GM12878 (cell line): ENCODE results near the gene FGF12. TPM values are rescaled to one million over a fixed set of nuclear protein-coding genes. Genes with fewer than 3 reads are reported as not detected.

ENCODE experiments used
- ATAC-seq: fragments of 200-7000 bp; cut with Tn5 transposase; 3 replicates; pipeline ENCODE4 v1.9.1; 2020; ENCODE audit warnings: mild to moderate bottlenecking, moderate library complexity
- BruUV-seq: library from RNA; stranded (reverse); fragments of 400-500 nt; replicated peaks from 2 replicates; lab custom pipeline; 2021; lab: Mats Ljungman, UMichigan
- CTCF ChIA-PET: fragments of 300-600 bp; sonication (Branson Sonifier 250); formaldehyde crosslinking; extraction: SDS; loops from one replicate; lab custom pipeline; 2021; ENCODE audit warnings: inconsistent platforms; lab: Yijun Ruan, JAX
- POLR2A ChIA-PET: fragments of 350-600 bp; formaldehyde crosslinking; extraction: SDS; loops from one replicate; lab custom pipeline; 2021; ENCODE audit warnings: inconsistent platforms; lab: Charles Lee
- RAD21 ChIA-PET: fragments of 300-600 bp; sonication (Branson Sonifier 250); formaldehyde crosslinking; loops from one replicate; lab custom pipeline; 2023; ENCODE audit warnings: antibody characterized with exemption; ENCODE audit not compliant: unreplicated experiment; lab: Charles Lee
- SMC1A ChIA-PET: fragments of 300-600 bp; sonication (Branson Sonifier 250); formaldehyde crosslinking; loops from one replicate; lab custom pipeline; 2023; ENCODE audit not compliant: unreplicated experiment, uncharacterized antibody; lab: Charles Lee
- DNase-seq: peaks from one replicate; pipeline ENCODE4 v3.0.0-alpha.2; 2011; ENCODE audit warnings: low read depth, low spot score
- FAIRE-seq: peaks from 3 replicates; lab custom pipeline; 2011; peaks lifted over from hg19 to GRCh38; lab: Jason Lieb, UNC
- H2AFZ ChIP-seq: 2 replicates; pipeline ENCODE4 v1.6.0; 2011; ENCODE audit warnings: low read depth, low read length, control low read depth; ENCODE audit not compliant: control insufficient read depth
- H3K27ac ChIP-seq: 2 replicates; pipeline ENCODE4 v1.5.1; 2011; ENCODE audit warnings: control low read depth; ENCODE audit not compliant: control insufficient read depth, insufficient read depth
- H3K27me3 ChIP-seq, 2 experiments: replicated peaks in 1 of 2; 2 replicates each; pipeline versions ENCODE4 v1.6.0 to v1.6.1; 2011; ENCODE audit warnings: low read length in 1 of 2; ENCODE audit not compliant: control insufficient read depth in 2 of 2, insufficient read depth in 2 of 2
- H3K36me3 ChIP-seq, 2 experiments: 2 replicates each; pipeline ENCODE4 v1.5.1; 2011; ENCODE audit warnings: low read length in 1 of 2; ENCODE audit not compliant: control insufficient read depth in 2 of 2, insufficient read depth in 2 of 2
- H3K4me1 ChIP-seq: 2 replicates; pipeline ENCODE4 v1.6.1; 2011; ENCODE audit warnings: mild to moderate bottlenecking, low read length, moderate library complexity, mixed read lengths; ENCODE audit not compliant: control insufficient read depth, insufficient read depth
- H3K4me2 ChIP-seq: 2 replicates; pipeline ENCODE4 v1.6.0; 2011; ENCODE audit warnings: control low read depth; ENCODE audit not compliant: control insufficient read depth, insufficient read depth
- H3K4me3 ChIP-seq: fragments of 200-600 bp; sonication (generic); 2 replicates; pipeline ENCODE4 v1.5.1; 2016
- H3K79me2 ChIP-seq: 2 replicates; pipeline ENCODE4 v1.6.0; 2011; ENCODE audit warnings: low read length; ENCODE audit not compliant: control insufficient read depth, insufficient read depth
- H3K9ac ChIP-seq: 2 replicates; pipeline ENCODE4 v1.8.0; 2011; ENCODE audit warnings: low read length, control low read depth, mixed read lengths; ENCODE audit not compliant: control insufficient read depth, insufficient read depth
- H3K9me3 ChIP-seq: replicated peaks from 3 replicates; pipeline ENCODE4 v1.5.1; 2011; ENCODE audit warnings: mild to moderate bottlenecking, low read length; ENCODE audit not compliant: control insufficient read depth, insufficient read depth
- H4K20me1 ChIP-seq: 2 replicates; pipeline ENCODE4 v1.6.0; 2011; ENCODE audit not compliant: control insufficient read depth, insufficient read depth
- BHLHE40 ChIP-seq, 2 experiments: fragments of 450-650 bp in 1 of 2; IDR thresholded peaks; 2 replicates each; pipeline ENCODE4 v1.6.1; 2011 to 2017; ENCODE audit warnings: low read depth in 2 of 2, borderline replicate concordance in 1 of 2, improper control_type of control experiment in 1 of 2, low read length in 1 of 2, mild to moderate bottlenecking in 1 of 2
- CREM ChIP-seq: IDR thresholded peaks from 2 replicates; pipeline ENCODE4 v1.6.1; 2014; ENCODE audit warnings: antibody characterized with exemption, low read depth
- E2F8 ChIP-seq: fragments of 450-650 bp; IDR thresholded peaks from 2 replicates; pipeline ENCODE4 v1.6.1; 2018; ENCODE audit warnings: mild to moderate bottlenecking, low read depth, moderate library complexity; ENCODE audit not compliant: partially characterized antibody
- EP300 ChIP-seq, 2 experiments: fragments of 150-350 bp in 1 of 2; IDR thresholded peaks; 2 replicates each; pipeline ENCODE4 v1.6.1; 2011 to 2012; ENCODE audit warnings: low read depth in 2 of 2, low read length in 2 of 2, borderline replicate concordance in 1 of 2, improper control_type of control experiment in 1 of 2, inconsistent platforms in 1 of 2; ENCODE audit not compliant: control insufficient read depth in 1 of 2
- IKZF1 ChIP-seq: fragments of 450-650 bp; conservative IDR thresholded peaks from 2 replicates; pipeline ENCODE4 v1.6.1; 2017; ENCODE audit warnings: antibody characterized with exemption, mild to moderate bottlenecking
- NR2C1 ChIP-seq: fragments of 450-650 bp; IDR thresholded peaks from 2 replicates; pipeline ENCODE4 v1.6.1; 2017; ENCODE audit warnings: antibody characterized with exemption, mild to moderate bottlenecking, moderate library complexity
- NR2F1 ChIP-seq: fragments of 450-650 bp; conservative IDR thresholded peaks from 2 replicates; pipeline ENCODE4 v1.6.1; 2017; ENCODE audit warnings: mild to moderate bottlenecking
- RELA ChIP-seq: fragments of 450-650 bp; IDR thresholded peaks from 2 replicates; pipeline ENCODE4 v1.8.0; 2014; ENCODE audit warnings: borderline replicate concordance; ENCODE audit not compliant: partially characterized antibody
- SKIL ChIP-seq: fragments of 450-650 bp; IDR thresholded peaks from 2 replicates; pipeline ENCODE4 v1.6.1; 2017; ENCODE audit warnings: mild to moderate bottlenecking, low read depth, inconsistent platforms; ENCODE audit not compliant: poor library complexity, severe bottlenecking
- SMAD1 ChIP-seq: fragments of 450-650 bp; IDR thresholded peaks from 2 replicates; pipeline ENCODE4 v1.6.1; 2018; ENCODE audit warnings: mild to moderate bottlenecking, low read depth; ENCODE audit not compliant: partially characterized antibody
- ZNF274 ChIP-seq: IDR thresholded peaks from one replicate; pipeline ENCODE4 v1.8.0; 2011; ENCODE audit not compliant: insufficient read length, insufficient read depth
- ZNF687 ChIP-seq: fragments of 450-650 bp; IDR thresholded peaks from 2 replicates; pipeline ENCODE4 v1.6.1; 2017; ENCODE audit warnings: mild to moderate bottlenecking, moderate library complexity
- WGBS: methylation state at CpG from one replicate; pipeline ENCODE4 v1.1.6; 2016; ENCODE audit warnings: low lambda C conversion rate; ENCODE audit not compliant: insufficient replicate concordance, insufficient coverage; ENCODE audit errors: missing lambda C conversion rate; 5-methylcytosine and 5-hydroxymethylcytosine counted together
- in situ Hi-C: fragments of 300-500 bp; cut with MboI; formaldehyde crosslinking; loops from 9 replicates; pipeline ENCODE4 v1.14.3; 2018; ENCODE audit warnings: mixed read lengths
- intact Hi-C: fragments of 100-400 bp; cut with micrococcal nuclease; formaldehyde crosslinking; loops from one replicate; pipeline ENCODE4 v1.14.2; 2022; ENCODE audit not compliant: unreplicated experiment
- polyA plus RNA-seq, 11 experiments: library from polyadenylated mRNA; depleted of rRNA in 4 of 11; unstranded in 6 of 11; stranded (reverse) in 5 of 11; fragments of >200 nt; fragmentation: Nextera tagmentation in 4 of 11; fragmentation: Illumina TruSeq in 1 of 11; extraction: Ambion mirVana in 4 of 11; extraction: Trizol in 1 of 11; gene quantifications; 1 replicate in 1 of 11; 2 replicates in 10 of 11; pipeline versions ENCODE4 v1.2.1 to v1.2.3, GENCODE V29; 2011 to 2016; ENCODE audit warnings: inconsistent platforms in 2 of 11, missing spikeins in 2 of 11, low read depth in 1 of 11
- total RNA-seq, 4 experiments: library from RNA; depleted of rRNA in 3 of 4; stranded (reverse); fragments of >200 nt in 3 of 4; fragmentation: Illumina TruSeq in 1 of 4; extraction: Trizol in 1 of 4; gene quantifications; 2 replicates each; pipeline versions ENCODE4 v1.2.1 to v1.2.3, GENCODE V29; 2013 to 2021

Gene FGF12
- total and polyA plus RNA-seq, 10 of the 15 experiments (the other 5 are each of a cell fraction or from before 2014, with no cell fraction given) = 0.03 to 0.43 (median 0.13) TPM; not detected in 7

- Histone ChIP-seq H3K9me3 (no peaks in the 10 kb centered on the region; the same call in 2 of the 3 replicates), H3K4me3 (no peak overlapping the region), H3K4me1 (no peaks in the 10 kb centered on the region; the same call in 1 of the 2 replicates), H3K27ac (no peak overlapping the region), H3K27me3 (no peaks in the 10 kb centered on the region), H3K4me2 (peak overlapping the region; percentile 7; the same call in 1 of the 2 replicates), H4K20me1 (no peaks in the 10 kb centered on the region), H2AFZ (no peak overlapping the region; the same call in 1 of the 2 replicates), H3K9ac (no peak overlapping the region), H3K36me3 (no peaks in the 10 kb centered on the region), H3K79me2 (no peaks in the 10 kb centered on the region)
- 34% methylated on average over 4 of the region's 4 CpGs for WGBS
- ChIA-PET SMC1A (interaction anchor here (0.7 to 2.9 kb wide), 16 partner anchors 8 to 294 kb away, joined by 3 to 15 read pairs (median 4); no protein-coding TSS in a partner anchor), CTCF (interaction anchor here (0.6 to 3.0 kb wide), 6 partner anchors 14 to 294 kb away, joined by 3 to 11 read pairs (median 3); no protein-coding TSS in a partner anchor), POLR2A (interaction anchor here (0.7 kb wide), 1 partner anchor 985 kb away, joined by 8 read pairs; no protein-coding TSS in a partner anchor), RAD21 (interaction anchor here (0.8 to 3.1 kb wide), 4 partner anchors 9 to 86 kb away, joined by 3 to 10 read pairs (median 6); no protein-coding TSS in a partner anchor)
- DNase-seq (peak; percentile 44), FAIRE-seq (no peak), ATAC-seq (peak; percentile 94)
- intact Hi-C loops = loop anchor here (10.0 kb wide), 1 partner anchor 714 kb away; no protein-coding TSS in a partner anchor
- in situ Hi-C loops = no loop called here
- BruUV-seq = no TSS peak
- TF ChIP-seq ZNF687 (0 out of 2 replicates have a peak, but pooled peaks have one; percentile 33), NR2C1 (no peak), CREM (no peak), BHLHE40 (IDR thresholded peaks at IDR 0.05; ENCODE audit: borderline replicate concordance in 1 of 2, low read depth in 2 of 2, low read length in 1 of 2) (peak in 1 of 2 experiments; percentile 50; a peak in 1 of 4 replicates), E2F8 (no peak), NR2F1 (peak; percentile 53; the same call in 1 of the 2 replicates), IKZF1 (peak; percentile 71), SKIL (peak; percentile 62), RELA (peak; percentile 68), ZNF274 (no peak), EP300 (IDR thresholded peaks at IDR 0.05; ENCODE audit: borderline replicate concordance in 1 of 2, control insufficient read depth in 1 of 2, low read depth in 2 of 2, low read length in 2 of 2) (peak; percentile 77 to 86; a peak in 3 of 4 replicates), SMAD1 (no peak)
Measured at GRCh38 chr3:192128922-192129321, 598.4 kb downstream of the FGF12 start.
